ENCODE results near the gene ATR. TPM values are rescaled to one million over a fixed set of nuclear protein-coding genes. Genes with fewer than 3 reads are reported as not detected.

ATR gene
- total and polyA plus RNA-seq, 9 of the 15 experiments (the other 6 are each of a cell fraction or from before 2014, with no cell fraction given) = 18.0 to 37.8 (median 23.2) TPM

DNA sequence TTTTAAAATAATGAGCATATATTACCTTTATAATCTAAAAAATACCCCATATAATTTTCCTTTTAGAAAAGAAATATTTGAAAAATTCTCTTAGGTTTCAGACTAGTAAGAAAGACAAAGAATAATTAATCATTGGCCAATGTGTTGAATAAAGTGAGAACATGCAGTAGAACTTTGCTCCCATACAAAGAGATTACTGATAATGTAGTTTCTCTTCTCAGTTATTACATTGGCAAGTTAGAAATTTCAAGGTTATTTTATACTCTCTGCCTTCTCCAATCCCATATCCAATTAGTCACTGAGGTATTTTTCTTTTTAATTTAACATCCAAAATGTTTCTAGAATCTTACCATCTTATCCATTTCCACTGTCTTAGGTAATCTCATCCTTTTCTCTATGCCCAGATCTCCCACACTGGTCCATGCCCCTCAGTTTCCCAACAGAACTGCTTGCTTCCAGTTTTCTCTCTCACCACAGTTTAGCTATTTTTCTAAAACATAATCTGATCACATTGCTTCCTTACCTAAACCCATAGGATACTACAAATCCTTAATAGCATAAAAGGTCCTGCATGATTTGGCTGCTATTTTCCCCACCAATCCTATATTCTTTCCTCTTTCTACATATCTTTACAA is 141.5 kb downstream of the ATR start (continued):
- TF ChIP-seq, protein P1, sequence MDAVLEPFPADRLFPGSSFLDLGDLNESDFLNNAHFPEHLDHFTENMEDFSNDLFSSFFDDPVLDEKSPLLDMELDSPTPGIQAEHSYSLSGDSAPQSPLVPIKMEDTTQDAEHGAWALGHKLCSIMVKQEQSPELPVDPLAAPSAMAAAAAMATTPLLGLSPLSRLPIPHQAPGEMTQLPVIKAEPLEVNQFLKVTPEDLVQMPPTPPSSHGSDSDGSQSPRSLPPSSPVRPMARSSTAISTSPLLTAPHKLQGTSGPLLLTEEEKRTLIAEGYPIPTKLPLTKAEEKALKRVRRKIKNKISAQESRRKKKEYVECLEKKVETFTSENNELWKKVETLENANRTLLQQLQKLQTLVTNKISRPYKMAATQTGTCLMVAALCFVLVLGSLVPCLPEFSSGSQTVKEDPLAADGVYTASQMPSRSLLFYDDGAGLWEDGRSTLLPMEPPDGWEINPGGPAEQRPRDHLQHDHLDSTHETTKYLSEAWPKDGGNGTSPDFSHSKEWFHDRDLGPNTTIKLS (IDR thresholded peaks at IDR 0.05; ENCODE audit: borderline replicate concordance, low read depth) = no peak

DNA sequence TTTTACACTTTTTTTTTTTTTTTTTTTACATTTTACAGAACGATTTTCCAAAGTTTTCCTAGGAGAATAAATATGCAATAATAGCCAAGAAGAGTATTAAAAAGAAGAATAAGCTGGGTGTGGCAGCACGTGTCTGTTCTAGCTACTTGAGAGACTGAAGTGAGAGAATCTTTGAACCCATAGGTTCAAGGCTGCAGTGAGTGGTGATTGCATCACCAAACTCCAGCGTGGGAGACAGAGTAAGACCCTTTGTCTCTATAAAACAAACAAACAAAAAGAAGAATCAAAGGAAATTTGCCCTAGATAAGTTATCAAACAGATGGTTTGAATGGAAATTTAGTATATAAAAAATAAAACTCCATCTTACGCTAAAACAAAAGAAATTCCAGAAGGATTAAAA is 144.0 kb downstream of the ATR start:
- 68% methylated on average over 3 of the region's 4 CpGs for WGBS (ENCODE audit: insufficient coverage, low coverage, missing lambda C conversion rate)
- Histone ChIP-seq H3K9me3 (replicated peaks; ENCODE audit: control insufficient read depth, insufficient read depth, low read depth, low read length) (no peaks in the 10 kb centered on the region), H2AFZ (ENCODE audit: low read depth, low read length) (no peak overlapping the region), H4K20me1 (replicated peaks; ENCODE audit: control insufficient read depth, insufficient read depth, low read length) (no peaks in the 10 kb centered on the region), H3K27me3 (ENCODE audit: control insufficient read depth in 2 of 2, insufficient read depth in 2 of 2, low read length in 2 of 2) (no peaks in the 10 kb centered on the region), H3K4me2 (ENCODE audit: insufficient read depth, low read length) (no peak overlapping the region), H3K4me1 (replicated peaks in 1 of 2; ENCODE audit: control insufficient read depth in 2 of 2, insufficient read depth in 2 of 2, low read length in 2 of 2) (peaks cover 0 to 3% of the 10 kb centered on the region in 2 experiments; a peak in 3 of 5 replicates), H3K9me1 (ENCODE audit: control insufficient read depth, insufficient read depth, low read length) (no peaks in the 10 kb centered on the region), H3K79me2 (ENCODE audit: control insufficient read depth, insufficient read depth, low read length) (peaks cover 60% of the 10 kb centered on the region), H3K36me3 (ENCODE audit: control insufficient read depth, insufficient read depth, low read length) (peaks cover 31% of the 10 kb centered on the region), H3K9ac (ENCODE audit: insufficient read depth in 1 of 2, low read depth in 2 of 2, low read length in 2 of 2) (no peak overlapping the region), H3K27ac (ENCODE audit: extremely low read depth, low read depth, low read length) (no peak overlapping the region), H3K4me3 (no peak overlapping the region)
- TF ChIP-seq, protein P2, sequence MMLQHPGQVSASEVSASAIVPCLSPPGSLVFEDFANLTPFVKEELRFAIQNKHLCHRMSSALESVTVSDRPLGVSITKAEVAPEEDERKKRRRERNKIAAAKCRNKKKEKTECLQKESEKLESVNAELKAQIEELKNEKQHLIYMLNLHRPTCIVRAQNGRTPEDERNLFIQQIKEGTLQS (IDR thresholded peaks at IDR 0.05) = peak; percentile 78
- TF ChIP-seq, protein P2 (CRISPR knock-in tag; conservative IDR thresholded peaks at IDR 0.05) = no peak
- no peak for TF ChIP-seq CBX5 (IDR thresholded peaks at IDR 0.05; ENCODE audit: borderline replicate concordance, low read depth)
- TF ChIP-seq ZC3H11A (IDR thresholded peaks at IDR 0.05; ENCODE audit: low read depth, low read length) = no peak
- no peak for DNase-seq (ENCODE audit: extremely low read depth in 1 of 4, low spot score in 3 of 4)
- in situ Hi-C loops (cut with MboI) (no loop called here), intact Hi-C loops (cut with micrococcal nuclease) (no loop called here)
- CTCF ChIA-PET (ENCODE audit: low intra/inter-chr PET ratio) = no interaction called here
- ATAC-seq = no peak
- no peak for FAIRE-seq
- no TSS peak for BruUV-seq (replicated peaks)
- POLR2A ChIA-PET = no interaction called here
